GM19035 (cell line): ENCODE measurements around the gene CRYGD.

ENCODE experiments used
- ATAC-seq: cut with Tn5 transposase; IDR thresholded peaks from one replicate; pipeline ENCODE4 v1.9.1; 2021; ENCODE audit not compliant: unreplicated experiment

CRYGD gene

GRCh38 chr2:208090420-208090819, 33.9 kb downstream of the CRYGD start:
- no peak for ATAC-seq

GRCh38 chr2:208086029-208086428, 38.3 kb downstream of the CRYGD start:
- ATAC-seq: no peak

GRCh38 chr2:208083807-208084206, 40.5 kb downstream of the CRYGD start:
- no peak for ATAC-seq

GRCh38 chr2:208077276-208077675, 47.0 kb downstream of the CRYGD start:
- ATAC-seq: no peak

- no peak for ATAC-seq
These were observed 49.5 kb downstream of the CRYGD start for GRCh38 chr2:208074610-208075356.

- ATAC-seq: peak; percentile 89
These were observed 52.0 kb downstream of the CRYGD start for GRCh38 chr2:208072250-208072892.
